Measurements from ENCODE around the gene RAB3D. TPM values are rescaled to one million over a fixed set of nuclear protein-coding genes. Genes with fewer than 3 reads are reported as not detected.

The RAB3D gene
- total RNA-seq, 1 experiment from 2014 or later: 29.4 TPM

- Histone ChIP-seq H3K18ac (ENCODE audit: insufficient read length, low read depth, low read length) (no peak overlapping the region), H2BK15ac (ENCODE audit: low read depth, low read length) (no peak overlapping the region), H2BK20ac (ENCODE audit: low read depth, low read length, poor library complexity, severe bottlenecking) (no peak overlapping the region), H4K5ac (ENCODE audit: insufficient read length, low read depth, low read length) (no peak overlapping the region), H3K56ac (ENCODE audit: insufficient read length, low read depth, low read length) (no peak overlapping the region), H4K8ac (replicated peaks; ENCODE audit: insufficient read length, low read depth, low read length) (no peak overlapping the region), H2BK5ac (ENCODE audit: insufficient read length, low read length) (no peak overlapping the region), H3K9ac (ENCODE audit: extremely low read depth, insufficient read length, low read length) (no peak overlapping the region), H2BK12ac (ENCODE audit: insufficient read length, low read depth, low read length) (no peak overlapping the region), H3K79me1 (ENCODE audit: insufficient read depth, low read depth, low read length, poor library complexity, severe bottlenecking) (no peaks in the 10 kb centered on the region), H2BK120ac (ENCODE audit: low read depth, low read length, poor library complexity, severe bottlenecking) (no peak overlapping the region), H3K79me2 (ENCODE audit: insufficient read depth, low read length) (no peaks in the 10 kb centered on the region), H2AFZ (ENCODE audit: low read length) (no peak overlapping the region), H2AK5ac (ENCODE audit: insufficient read length, low read length) (no peak overlapping the region), H3K9me3 (ENCODE audit: control insufficient read depth, low read depth, low read length) (no peaks in the 10 kb centered on the region), H3K14ac (ENCODE audit: insufficient read depth, low read length) (no peak overlapping the region), H3K4ac (ENCODE audit: low read depth, low read length) (no peak overlapping the region), H3K27ac (ENCODE audit: insufficient read length, low read depth, low read length) (no peak overlapping the region), H3K27me3 (ENCODE audit: insufficient read depth, low read length) (no peaks in the 10 kb centered on the region), H3K4me2 (ENCODE audit: insufficient read depth, insufficient read length, low read length) (no peak overlapping the region), H3K4me1 (ENCODE audit: insufficient read depth, low read length) (no peaks in the 10 kb centered on the region), H4K91ac (ENCODE audit: insufficient read length, low read depth, low read length) (no peak overlapping the region), H4K20me1 (ENCODE audit: control insufficient read depth, insufficient read depth, insufficient read length) (no peaks in the 10 kb centered on the region), H3T11ph (ENCODE audit: low read length) (no peak overlapping the region), H3K23me2 (ENCODE audit: insufficient read length, low read depth, low read length, poor library complexity, severe bottlenecking) (no peaks in the 10 kb centered on the region), H3K23ac (ENCODE audit: insufficient read length, low read depth, low read length) (no peak overlapping the region)
- H3K4me3 Mint-ChIP-seq: no peak overlapping the region; a peak in 1 of 5 replicates
- no peak for TF ChIP-seq CTCF (conservative IDR thresholded peaks at IDR 0.05)
- H3K4me1 Mint-ChIP-seq: peaks cover 0 to 9% of the 10 kb centered on the region in 2 experiments; a peak in 3 of 4 replicates
- WGBS (ENCODE audit: extremely low coverage, insufficient read length, low lambda C conversion rate): no CpG with 5 or more reads among the region's 2 CpGs
- H3K27me3 Mint-ChIP-seq (ENCODE audit: low read depth): no peaks in the 10 kb centered on the region
- no peaks in the 10 kb centered on the region for H3K9me3 Mint-ChIP-seq
- H3K27ac Mint-ChIP-seq: no peak overlapping the region
- DNase-seq: no peak
- peaks cover 0 to 21% (median 9%) of the 10 kb centered on the region in 3 experiments; a peak in 6 of 7 replicates for H3K36me3 Mint-ChIP-seq (ENCODE audit: insufficient read depth in 1 of 3, low read depth in 3 of 3)
These were observed 31.3 kb upstream of the RAB3D start for GRCh38 chr19:11370744-11371143.

Data from H9 (cell line).